HG03571 (cell line): ENCODE measurements around the gene RSAD2.
"Not testable (repeated sequence)": the region's sequence is repeated elsewhere in the genome, so short reads cannot be mapped to it uniquely, and the experiment has no call there.

Experiments
- ATAC-seq: cut with Tn5 transposase; IDR thresholded peaks from one replicate; pipeline ENCODE4 v1.9.1; 2021; ENCODE audit not compliant: unreplicated experiment

RSAD2 gene

DNA sequence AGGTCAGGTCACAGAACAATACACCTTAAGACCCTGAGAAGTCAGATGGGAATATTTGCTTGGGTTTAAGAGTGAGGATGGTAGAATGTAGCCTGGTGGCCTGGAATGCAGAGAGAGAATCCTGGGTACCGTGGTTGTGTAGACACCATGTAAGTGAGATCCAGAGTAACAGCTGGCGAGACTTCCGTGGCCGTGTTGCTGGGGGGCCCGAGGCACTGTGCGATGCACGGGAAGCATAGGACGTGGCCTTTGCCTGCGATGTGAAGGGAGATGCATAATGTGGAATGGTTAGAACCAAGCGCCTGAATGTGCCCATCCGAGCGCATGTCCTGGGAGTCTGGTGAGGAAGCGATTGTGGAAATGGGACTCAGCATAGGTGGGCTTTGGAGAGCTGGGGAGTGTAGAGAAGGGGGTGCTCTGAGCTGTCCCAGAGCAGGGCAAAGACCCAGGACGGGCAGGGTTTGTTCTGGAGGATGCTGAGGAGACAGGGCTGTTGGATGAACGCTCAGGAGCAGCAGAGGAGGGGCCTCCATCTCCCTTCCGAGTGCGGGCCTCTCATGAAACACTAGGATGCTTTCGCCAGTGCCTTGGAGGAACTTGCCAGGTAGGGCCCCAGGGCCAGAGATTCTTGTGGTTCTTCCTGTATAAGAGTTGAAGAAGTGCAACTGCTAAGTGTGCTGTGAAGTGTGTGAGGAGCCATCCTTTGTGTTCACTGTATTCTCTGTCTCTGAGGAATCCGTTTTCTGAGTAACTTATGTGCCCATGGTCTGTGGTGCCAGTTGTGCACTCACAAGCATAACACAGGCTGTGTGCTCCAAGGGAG, 46.7 kb downstream of the RSAD2 start:
- ATAC-seq, result no peak

DNA sequence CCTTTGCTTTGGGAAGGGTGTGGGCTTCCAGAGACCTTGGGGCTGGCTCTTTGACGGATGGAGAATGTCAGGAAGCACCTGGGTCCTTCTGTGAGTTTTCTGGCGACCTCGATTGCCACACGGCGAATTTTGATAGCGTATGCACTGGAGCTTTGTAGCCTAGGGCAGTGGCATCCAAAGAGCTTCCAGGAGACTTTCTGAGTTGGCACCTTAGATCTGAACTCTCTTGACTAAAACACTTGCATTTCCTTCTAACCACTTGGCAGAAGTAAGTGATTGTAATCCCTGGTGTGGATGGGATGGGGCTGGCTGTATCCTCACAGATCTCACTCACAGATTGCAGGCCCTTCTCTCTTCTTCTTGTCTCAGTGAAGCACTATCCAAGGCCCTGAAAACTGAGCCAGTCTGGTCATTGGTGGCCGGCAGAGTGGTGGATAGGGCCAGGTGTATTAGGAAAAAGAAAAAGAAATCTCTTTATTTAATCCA, 47.4 kb downstream of the RSAD2 start:
- ATAC-seq, result no peak

DNA sequence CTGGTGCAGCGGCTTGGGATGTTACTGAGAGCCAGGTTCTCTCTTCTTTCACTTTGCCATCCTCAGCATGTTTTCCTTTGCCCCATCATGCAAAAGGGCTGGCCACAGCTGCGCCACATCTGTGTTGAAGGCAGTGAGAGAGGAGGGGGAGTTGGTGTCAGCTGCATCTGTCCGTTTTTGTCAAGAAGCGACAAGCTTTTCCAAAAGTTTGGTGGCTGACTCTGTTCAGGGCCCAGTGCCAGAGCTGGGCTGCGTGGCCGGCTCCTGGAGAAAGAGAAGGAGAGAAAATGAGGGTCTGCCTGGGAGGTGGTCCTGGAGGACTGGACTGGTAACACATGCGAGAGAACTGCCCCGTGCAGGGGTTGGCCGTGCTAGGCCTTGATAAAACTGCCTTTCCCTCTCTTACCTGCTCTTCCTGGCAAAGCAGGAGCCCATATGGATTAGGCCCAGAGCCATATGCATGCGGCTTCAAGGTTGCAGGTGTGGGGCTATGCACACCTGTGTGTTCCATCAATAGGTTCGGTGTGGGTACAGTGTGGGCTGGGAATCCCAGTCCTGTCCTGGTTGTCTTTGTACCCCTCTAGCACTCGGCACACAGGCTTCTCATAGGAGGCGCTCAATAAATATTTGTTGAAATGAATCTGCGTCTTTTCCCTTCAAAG, 48.6 kb downstream of the RSAD2 start:
- ATAC-seq, result no peak

DNA sequence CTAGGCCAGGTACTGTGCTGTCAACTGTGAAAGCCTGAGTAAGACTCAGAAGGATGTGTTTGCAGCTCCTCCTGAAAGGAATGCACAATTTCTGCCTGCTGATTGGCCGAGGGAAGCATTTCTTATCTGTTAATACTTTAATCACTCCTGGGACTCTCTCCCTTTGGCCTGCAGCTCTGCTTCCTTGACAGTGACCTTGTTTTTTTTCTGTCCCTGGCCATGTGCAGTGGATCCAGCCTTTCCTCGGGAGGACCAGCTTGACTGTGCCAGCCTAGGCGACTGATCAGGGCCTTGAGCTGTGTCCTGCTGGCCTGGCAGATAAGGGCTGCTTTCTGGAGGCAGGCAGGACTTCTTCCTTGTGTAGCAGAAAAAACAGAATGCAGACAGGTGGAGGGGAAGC, 49.6 kb downstream of the RSAD2 start:
- no peak for ATAC-seq

GRCh38 chr2:6927753-6928152, 50.2 kb downstream of the RSAD2 start:
- ATAC-seq, result no peak

DNA sequence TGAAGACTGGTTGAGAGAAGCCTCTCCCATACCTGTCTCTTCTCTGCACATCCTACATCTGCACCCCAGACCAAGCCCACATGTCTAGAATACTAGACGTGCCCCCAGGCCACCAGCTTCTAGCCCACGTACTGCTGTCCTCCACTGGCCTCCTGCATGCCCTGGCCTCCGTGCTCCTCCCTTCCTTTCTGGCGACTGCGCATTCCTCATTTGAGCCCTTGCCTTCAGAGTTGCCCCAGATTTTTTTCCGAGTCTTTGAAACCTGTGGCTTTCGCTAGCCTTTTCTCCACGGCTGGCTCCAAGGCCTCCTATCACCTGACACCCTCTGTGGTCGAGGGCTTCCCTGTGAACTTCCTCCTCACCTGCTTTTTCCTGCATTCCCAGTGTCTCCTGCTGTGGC, 50.9 kb downstream of the RSAD2 start:
- ATAC-seq, result no peak

- ATAC-seq, result no peak
Measured at GRCh38 chr2:6929196-6929819, 51.7 kb downstream of the RSAD2 start.

- no peak for ATAC-seq
Measured at GRCh38 chr2:6930923-6931647, 53.5 kb downstream of the RSAD2 start.

- no peak for ATAC-seq
Measured at GRCh38 chr2:6931753-6932152, 54.2 kb downstream of the RSAD2 start.

- no peak for ATAC-seq
Measured at GRCh38 chr2:6932206-6932605, 54.6 kb downstream of the RSAD2 start.

GRCh38 chr2:6932828-6933227, 55.3 kb downstream of the RSAD2 start:
- ATAC-seq, result no peak

- no peak for ATAC-seq
Measured at GRCh38 chr2:6933911-6934310, 56.3 kb downstream of the RSAD2 start.

GRCh38 chr2:6934345-6934744, 56.8 kb downstream of the RSAD2 start:
- no peak for ATAC-seq

DNA sequence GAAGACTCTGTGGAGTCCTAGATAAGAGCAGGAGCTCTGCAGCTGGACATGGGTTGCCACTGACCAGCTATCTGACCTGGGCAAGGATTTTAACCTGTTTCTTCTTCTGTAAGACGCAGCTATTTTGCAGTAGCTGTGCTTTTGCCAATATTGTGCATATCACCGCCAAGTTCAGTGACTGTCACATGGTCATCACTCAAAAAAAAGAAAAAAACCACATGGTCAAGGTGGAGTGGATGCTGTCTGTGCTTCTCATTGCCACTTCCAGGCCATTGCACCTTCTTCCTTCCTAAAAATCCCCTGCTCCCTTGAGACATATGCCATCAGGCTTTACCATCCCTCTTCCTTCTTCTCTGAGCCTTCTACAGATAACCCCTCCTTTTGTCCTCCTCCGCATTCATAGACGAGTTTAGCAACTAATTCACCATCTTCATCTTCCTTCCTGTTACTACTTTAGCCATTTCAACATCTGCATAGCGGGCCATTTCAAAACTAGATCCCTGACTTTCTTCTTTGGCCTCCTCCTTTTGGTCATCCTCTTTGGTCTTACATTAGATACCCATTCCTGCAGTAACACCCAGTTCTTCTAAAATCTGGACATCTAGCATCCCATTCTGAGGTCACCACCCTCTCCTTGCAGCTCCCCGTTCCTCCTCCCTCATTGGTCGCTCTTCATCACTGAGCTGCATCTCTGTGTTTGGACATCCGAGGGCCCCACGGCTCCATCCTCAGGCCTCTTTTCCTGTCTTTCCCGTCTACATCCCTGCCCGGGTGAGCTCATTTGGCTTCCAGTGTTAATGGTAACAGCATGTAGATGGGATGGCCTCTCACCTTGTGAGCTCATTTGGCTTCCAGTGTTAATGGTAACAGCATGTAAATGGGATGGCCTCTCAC, 57.4 kb downstream of the RSAD2 start:
- ATAC-seq, result no peak

DNA sequence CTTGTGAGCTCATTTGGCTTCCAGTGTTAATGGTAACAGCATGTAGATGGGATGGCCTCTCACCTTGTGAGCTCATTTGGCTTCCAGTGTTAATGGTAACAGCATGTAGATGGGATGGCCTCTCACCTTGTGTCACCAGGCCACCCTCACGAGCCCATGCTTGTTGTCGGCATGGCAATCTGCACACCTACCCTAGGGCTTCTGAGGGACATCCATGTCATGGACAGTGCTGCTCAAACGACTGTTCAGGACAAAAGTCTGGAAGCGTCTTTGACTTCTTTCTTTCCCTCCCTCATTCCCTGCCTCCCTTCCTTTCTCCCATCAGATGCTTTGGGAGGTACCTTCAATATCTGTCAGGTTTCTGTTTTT, 58.1 kb downstream of the RSAD2 start:
- ATAC-seq, result not testable (repeated sequence)

GRCh38 chr2:6937157-6937556, 59.6 kb downstream of the RSAD2 start:
- no peak for ATAC-seq

DNA sequence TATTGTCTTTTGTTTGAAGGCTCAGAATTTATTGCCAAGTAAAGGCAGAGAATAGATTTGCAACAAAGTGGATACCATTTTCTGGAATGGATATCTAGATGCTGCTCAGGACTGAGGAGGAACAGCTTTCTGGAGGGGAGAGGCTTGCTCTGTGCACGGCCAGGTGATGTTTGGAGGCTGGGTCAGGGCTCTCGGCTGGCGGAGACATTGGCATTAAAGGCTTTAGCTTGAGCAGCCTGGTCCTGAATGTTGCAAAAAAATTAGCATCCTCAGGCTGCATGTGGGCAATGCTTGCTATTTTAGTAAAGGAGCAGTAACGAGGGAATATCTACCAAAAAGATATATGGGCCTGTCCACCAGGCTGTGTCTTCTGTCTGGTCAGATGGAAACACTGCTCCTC, 60.0 kb downstream of the RSAD2 start:
- ATAC-seq, result no peak

DNA sequence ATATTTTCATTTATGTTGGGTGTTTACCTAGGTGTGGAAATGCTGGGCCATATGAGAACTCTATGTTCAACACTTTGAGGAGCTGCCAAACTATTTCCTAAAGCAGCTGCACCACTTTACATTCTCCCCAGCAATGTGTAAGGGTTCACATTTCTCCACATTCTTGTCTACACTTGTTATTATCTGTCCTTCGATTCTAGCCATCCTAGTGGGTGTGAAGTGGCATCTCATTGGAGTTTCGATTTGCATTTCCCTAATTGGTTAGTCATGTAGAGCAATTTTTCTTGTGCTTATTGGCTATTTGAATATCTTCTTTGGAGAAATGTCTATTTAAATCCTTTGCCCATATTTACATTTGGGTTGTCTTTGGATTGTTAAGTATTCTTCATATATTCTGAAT, 61.5 kb downstream of the RSAD2 start:
- ATAC-seq, result no peak

DNA sequence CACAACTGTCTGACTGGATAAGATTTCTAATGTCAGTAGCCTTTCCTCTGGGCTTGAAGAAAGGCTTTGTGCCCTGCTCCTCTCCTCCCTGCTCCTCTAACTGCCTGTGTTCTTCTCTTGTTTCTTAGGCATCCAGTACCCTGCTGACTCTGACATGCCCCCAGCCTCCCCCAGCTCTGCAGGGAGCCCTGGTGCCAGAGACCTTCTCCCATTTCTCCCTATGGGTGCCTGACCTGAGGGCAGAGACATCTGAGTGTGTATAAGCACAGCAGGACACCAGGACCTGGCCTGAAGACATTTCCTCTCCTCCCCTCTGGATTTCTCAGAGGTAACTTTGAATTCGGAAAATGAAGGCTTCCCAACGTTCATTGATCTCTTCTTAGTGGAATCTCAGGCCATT, 63.2 kb downstream of the RSAD2 start:
- ATAC-seq, result no peak

DNA sequence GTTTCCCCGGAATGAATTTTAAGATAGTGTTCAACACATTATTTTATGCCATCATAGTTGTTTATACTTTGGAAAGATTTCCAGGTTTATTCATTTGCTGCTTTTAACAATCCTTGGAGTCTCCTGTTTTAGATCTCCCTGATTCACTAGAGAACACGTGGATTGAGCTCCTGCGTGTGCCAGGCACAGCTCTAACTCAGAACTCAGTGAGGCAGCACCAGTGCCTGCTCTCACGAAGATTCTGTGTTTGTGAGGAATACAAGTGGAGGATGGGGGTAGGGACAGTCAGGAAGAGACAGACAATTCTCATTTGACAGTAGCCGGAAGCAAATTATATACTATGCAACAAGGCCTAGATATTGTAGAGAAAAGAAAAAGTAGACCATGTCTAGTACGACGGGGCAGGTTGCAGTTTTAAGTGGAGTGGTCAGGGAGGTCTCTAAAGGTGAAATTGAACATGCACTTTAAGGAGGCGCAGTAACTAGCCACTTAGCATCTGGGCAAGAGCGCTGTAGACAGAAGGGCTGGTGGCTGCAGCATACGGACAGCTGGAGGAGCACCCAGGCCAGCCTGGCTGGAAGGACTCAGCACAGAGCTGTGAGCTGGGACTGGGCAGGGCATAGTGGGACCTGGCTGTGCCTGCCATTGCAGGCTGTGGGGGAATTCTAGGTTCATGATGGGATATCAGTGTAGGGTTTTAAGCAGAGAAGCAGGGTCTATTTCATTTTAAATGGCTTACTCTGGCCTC, 63.9 kb downstream of the RSAD2 start:
- ATAC-seq, result no peak
